Osteoblast (primary cell): ENCODE measurements around the gene RING1. TPM values are rescaled to one million over a fixed set of nuclear protein-coding genes. Genes with fewer than 3 reads are reported as not detected.

Source experiments
- DNase-seq: peaks from one replicate; pipeline ENCODE4 v3.0.0; 2011; ENCODE audit warnings: low spot score, mixed read lengths; ENCODE audit not compliant: insufficient read length; ENCODE audit errors: missing footprints
- H2AFZ ChIP-seq: 2 replicates; pipeline ENCODE4 v1.6.0; 2011; ENCODE audit warnings: mild to moderate bottlenecking, low read length
- H3K27ac ChIP-seq: 2 replicates; pipeline ENCODE4 v1.5.1; 2011; ENCODE audit warnings: mild to moderate bottlenecking, low read depth, low read length, moderate library complexity
- H3K27me3 ChIP-seq: 2 replicates; pipeline ENCODE4 v1.6.0; 2012; ENCODE audit warnings: mild to moderate bottlenecking, control low read depth, inconsistent platforms, low read length, moderate library complexity; ENCODE audit not compliant: insufficient read depth
- H3K36me3 ChIP-seq: 2 replicates; pipeline ENCODE4 v1.5.1; 2011; ENCODE audit warnings: mild to moderate bottlenecking, low read length, control low read depth, moderate library complexity; ENCODE audit not compliant: insufficient read depth
- H3K4me1 ChIP-seq: 2 replicates; pipeline ENCODE4 v1.5.1; 2011; ENCODE audit warnings: mild to moderate bottlenecking, low read length, control low read depth, moderate library complexity; ENCODE audit not compliant: insufficient read depth
- H3K4me2 ChIP-seq: 2 replicates; pipeline ENCODE4 v1.6.0; 2011; ENCODE audit warnings: mild to moderate bottlenecking, low read length; ENCODE audit not compliant: insufficient read depth
- H3K4me3 ChIP-seq: fragments of 200-600 bp; sonication (generic); 3 replicates; pipeline ENCODE4 v1.5.1; 2012; ENCODE audit warnings: mild to moderate bottlenecking, low read length, inconsistent platforms; ENCODE audit not compliant: insufficient read depth
- H3K79me2 ChIP-seq: 2 replicates; pipeline ENCODE4 v1.6.0; 2012; ENCODE audit warnings: mild to moderate bottlenecking, low read length, control low read depth, inconsistent platforms; ENCODE audit not compliant: insufficient read depth
- H3K9me3 ChIP-seq: 2 replicates; pipeline ENCODE4 v1.5.1; 2011; ENCODE audit warnings: low read depth, low read length, control low read depth
- H4K20me1 ChIP-seq: 2 replicates; pipeline ENCODE4 v1.6.0; 2012; ENCODE audit warnings: mild to moderate bottlenecking, low read length, control low read depth; ENCODE audit not compliant: insufficient read depth
- CTCF ChIP-seq: IDR thresholded peaks from 2 replicates; pipeline ENCODE4 v1.5.1; 2011; ENCODE audit warnings: mild to moderate bottlenecking, low read depth, low read length, moderate library complexity; ENCODE audit errors: extremely low read depth
- total RNA-seq: library from RNA; depleted of rRNA; stranded (reverse); fragments of >200 nt; gene quantifications from 2 replicates; pipeline ENCODE4 v1.2.3, GENCODE V29; 2012

The RING1 gene
- total RNA-seq, 1 donor, result 34.0 TPM

GRCh38 chr6:33177552-33178446 is 30.5 kb upstream of the RING1 start:
- no peak overlapping the region for H3K4me3 ChIP-seq
- H3K36me3 ChIP-seq, result no peaks in the 10 kb centered on the region
- DNase-seq, result peak; percentile 95
- peak overlapping the region; percentile 11 for H3K4me2 ChIP-seq
- H3K4me1 ChIP-seq, result no peaks in the 10 kb centered on the region
- no peaks in the 10 kb centered on the region for H3K9me3 ChIP-seq
- H3K27ac ChIP-seq, result no peak overlapping the region
- no peaks in the 10 kb centered on the region for H4K20me1 ChIP-seq
- no peaks in the 10 kb centered on the region for H3K27me3 ChIP-seq
- peak overlapping the region; percentile 76 for H2AFZ ChIP-seq
- no peak for TF ChIP-seq CTCF
- no peaks in the 10 kb centered on the region for H3K79me2 ChIP-seq

- Histone ChIP-seq H3K27me3 (no peaks in the 10 kb centered on the region), H3K79me2 (no peaks in the 10 kb centered on the region), H3K27ac (no peak overlapping the region), H2AFZ (no peak overlapping the region), H4K20me1 (no peaks in the 10 kb centered on the region), H3K4me2 (no peak overlapping the region), H3K4me3 (no peak overlapping the region), H3K4me1 (no peaks in the 10 kb centered on the region), H3K36me3 (no peaks in the 10 kb centered on the region), H3K9me3 (no peaks in the 10 kb centered on the region)
- DNase-seq, result peak; percentile 83
- TF ChIP-seq CTCF, result no peak
These were observed 29.4 kb upstream of the RING1 start for GRCh38 chr6:33178755-33179475.

GRCh38 chr6:33181141-33181540 is 27.2 kb upstream of the RING1 start:
- no peaks in the 10 kb centered on the region for H3K36me3 ChIP-seq
- no peak overlapping the region for H3K4me3 ChIP-seq
- H3K9me3 ChIP-seq, result no peaks in the 10 kb centered on the region
- no peak overlapping the region for H2AFZ ChIP-seq
- H3K4me1 ChIP-seq, result no peaks in the 10 kb centered on the region
- H3K79me2 ChIP-seq, result no peaks in the 10 kb centered on the region
- no peak for TF ChIP-seq CTCF
- H3K4me2 ChIP-seq, result no peak overlapping the region
- no peaks in the 10 kb centered on the region for H3K27me3 ChIP-seq
- no peaks in the 10 kb centered on the region for H4K20me1 ChIP-seq
- DNase-seq, result no peak
- no peak overlapping the region for H3K27ac ChIP-seq
